CD4-positive, alpha-beta T cell treated with Interleukin-4 for 4 hours (primary cell): ENCODE data around the gene PI16.

ENCODE experiments used
- DNase-seq: peaks from one replicate; pipeline ENCODE4 v3.0.0-alpha.2; 2020

PI16 gene

DNA sequence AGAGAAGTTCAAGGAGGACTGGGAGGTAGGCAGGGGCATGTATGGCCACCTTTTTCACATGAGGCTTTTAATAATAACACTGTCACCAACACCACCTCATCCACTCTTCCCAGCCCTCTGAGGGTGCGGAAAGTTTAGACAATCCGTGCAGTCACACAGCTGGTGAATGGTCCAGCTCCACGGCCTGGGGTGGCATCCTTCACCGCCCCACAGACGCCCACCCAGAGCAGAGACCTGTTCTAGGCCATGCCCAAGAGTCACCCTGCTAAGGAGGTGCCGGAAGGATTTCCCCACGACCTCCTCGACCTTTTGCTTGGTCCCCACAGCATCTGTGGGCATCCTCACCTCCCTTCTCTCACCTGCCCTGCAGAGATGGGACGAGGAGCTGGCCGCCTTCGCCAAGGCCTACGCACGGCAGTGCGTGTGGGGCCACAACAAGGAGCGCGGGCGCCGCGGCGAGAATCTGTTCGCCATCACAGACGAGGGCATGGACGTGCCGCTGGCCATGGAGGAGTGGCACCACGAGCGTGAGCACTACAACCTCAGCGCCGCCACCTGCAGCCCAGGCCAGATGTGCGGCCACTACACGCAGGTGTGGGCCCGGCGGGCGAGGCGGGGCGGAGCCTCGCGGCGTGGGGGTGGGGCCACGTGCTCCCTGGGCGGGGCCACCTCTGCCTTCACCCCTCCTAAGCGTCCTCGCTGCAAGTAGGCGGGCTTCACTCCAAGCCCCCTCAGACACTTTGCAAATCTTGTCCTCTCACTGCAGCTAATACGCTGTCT is 4.4 kb downstream of the PI16 start:
- no peak for DNase-seq

DNA sequence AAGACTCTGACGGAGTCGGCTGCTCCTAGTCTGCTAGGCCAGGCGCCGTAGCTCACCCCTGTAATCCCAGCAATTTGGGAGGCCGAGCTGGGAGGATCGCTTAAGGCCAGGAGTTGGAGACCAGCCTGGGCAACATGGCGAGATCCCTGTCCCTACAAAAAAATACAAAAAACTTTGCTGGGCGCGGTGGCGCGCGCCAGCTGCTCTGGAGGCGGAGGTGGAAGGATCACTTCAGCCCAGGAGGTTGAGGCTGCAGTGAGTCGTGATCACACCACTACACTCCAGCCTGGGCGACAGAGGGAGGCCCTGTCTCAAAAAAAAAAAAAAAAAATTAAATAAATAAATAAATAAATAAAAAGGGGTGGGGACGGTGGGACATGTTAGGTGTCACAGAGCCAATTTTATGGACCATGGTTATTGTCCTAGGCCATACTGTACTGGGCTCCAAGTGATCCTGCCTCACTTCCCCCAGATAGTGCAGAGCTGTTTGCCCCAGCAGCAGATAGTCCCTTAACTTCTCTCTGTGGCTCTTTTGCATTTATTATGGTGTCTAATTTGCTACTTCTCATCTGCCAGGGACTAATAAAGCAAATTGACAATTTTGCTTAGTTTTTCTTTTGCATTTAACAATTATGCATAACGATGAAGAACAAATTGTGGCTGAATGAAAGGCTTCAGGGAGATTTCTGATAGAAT is 5.2 kb downstream of the PI16 start:
- DNase-seq, result no peak

- DNase-seq, result no peak
These were observed 7.2 kb downstream of the PI16 start for GRCh38 chr6:36961441-36962435.

DNA sequence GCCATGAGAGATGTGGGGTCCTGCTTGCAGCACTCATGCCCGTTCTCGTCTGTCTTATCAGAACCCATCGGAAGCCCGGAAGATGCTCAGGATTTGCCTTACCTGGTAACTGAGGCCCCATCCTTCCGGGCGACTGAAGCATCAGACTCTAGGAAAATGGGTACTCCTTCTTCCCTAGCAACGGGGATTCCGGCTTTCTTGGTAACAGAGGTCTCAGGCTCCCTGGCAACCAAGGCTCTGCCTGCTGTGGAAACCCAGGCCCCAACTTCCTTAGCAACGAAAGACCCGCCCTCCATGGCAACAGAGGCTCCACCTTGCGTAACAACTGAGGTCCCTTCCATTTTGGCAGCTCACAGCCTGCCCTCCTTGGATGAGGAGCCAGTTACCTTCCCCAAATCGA is 8.3 kb downstream of the PI16 start:
- peak; percentile 90 for DNase-seq

GRCh38 chr6:36963451-36964290 is 9.1 kb downstream of the PI16 start:
- DNase-seq, result peak; percentile 55

GRCh38 chr6:36964349-36964748 is 9.8 kb downstream of the PI16 start:
- DNase-seq, result no peak

DNA sequence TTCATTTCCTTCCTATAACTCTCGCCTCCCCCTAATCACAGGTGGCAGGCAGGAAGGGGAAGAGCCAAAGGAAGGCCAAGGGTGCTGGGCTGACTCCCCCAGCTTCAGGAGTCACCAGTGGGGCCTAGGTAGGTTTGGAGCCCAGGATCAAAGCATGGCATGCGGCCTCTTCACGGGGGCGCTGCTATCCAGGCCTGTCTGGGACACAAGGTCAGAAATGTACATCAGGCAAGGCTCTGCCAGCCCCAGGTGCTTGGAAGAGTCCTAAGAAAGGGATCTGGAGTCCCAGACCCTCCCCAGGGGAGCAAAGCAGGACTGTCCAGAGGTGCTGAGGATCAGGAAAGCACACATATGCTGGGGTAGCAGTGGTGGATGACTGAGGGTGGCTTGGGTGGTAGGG is 10.4 kb downstream of the PI16 start:
- no peak for DNase-seq

- DNase-seq, result no peak
These were observed 12.8 kb downstream of the PI16 start for GRCh38 chr6:36967301-36967700.

- DNase-seq, result no peak
These were observed 13.2 kb downstream of the PI16 start for GRCh38 chr6:36967757-36968156.

DNA sequence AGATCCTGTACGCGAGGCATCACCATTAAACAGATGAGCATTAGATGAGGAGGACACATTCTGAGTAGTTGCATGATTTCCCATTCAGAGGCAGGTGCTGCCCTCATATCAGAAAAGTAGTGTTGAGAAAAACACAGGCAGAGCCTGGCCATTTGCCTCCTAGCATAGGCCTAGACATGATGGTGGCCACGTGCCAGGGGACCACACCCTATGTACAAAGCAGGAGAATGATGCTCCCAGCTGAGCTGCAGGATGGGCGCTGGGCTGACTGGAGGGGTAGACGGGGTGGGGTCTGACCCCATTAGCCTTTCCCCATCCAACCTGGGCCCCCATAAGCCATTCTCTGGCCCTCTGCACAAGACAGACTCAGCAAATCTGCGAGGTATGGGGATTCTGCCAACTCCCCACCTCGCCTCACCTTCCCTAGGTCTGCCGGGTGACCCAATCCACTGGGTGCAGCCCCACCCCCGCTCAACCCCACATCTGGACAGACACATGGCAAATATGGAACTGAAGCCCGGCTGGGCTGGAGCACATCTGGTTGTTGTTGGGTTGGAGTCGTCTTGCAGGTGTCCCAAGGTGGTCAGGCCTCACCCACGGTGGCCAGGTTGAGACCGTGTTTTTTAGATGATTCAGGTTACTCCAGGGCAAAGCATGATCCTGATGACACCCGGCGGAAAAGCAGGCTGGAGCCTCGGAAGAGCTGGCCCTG is 13.9 kb downstream of the PI16 start:
- DNase-seq, result no peak

DNA sequence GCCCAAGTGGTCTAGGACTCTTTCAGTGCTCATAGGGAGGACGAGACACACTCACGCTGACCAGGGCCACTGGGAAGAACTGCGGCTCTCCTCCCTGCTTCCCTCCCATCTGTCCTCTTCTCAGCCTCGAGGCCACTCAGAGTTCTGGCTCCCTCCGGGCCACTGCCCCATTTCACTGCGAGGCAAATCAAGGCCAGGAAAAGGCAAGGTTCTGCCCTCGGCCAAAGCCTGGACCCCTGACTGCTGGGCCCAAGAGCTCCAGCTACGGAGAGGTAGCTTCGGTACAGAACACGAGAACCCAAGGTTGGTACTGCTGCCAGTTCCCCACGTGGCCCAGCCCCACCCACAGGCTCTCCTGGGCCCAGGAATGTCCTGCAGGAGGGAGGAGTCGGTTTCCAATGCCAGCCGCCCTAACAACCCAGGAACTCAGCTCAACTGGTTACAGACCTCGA is 14.7 kb downstream of the PI16 start:
- no peak for DNase-seq

- DNase-seq, result no peak
These were observed 15.7 kb downstream of the PI16 start for GRCh38 chr6:36969988-36970891.

DNA sequence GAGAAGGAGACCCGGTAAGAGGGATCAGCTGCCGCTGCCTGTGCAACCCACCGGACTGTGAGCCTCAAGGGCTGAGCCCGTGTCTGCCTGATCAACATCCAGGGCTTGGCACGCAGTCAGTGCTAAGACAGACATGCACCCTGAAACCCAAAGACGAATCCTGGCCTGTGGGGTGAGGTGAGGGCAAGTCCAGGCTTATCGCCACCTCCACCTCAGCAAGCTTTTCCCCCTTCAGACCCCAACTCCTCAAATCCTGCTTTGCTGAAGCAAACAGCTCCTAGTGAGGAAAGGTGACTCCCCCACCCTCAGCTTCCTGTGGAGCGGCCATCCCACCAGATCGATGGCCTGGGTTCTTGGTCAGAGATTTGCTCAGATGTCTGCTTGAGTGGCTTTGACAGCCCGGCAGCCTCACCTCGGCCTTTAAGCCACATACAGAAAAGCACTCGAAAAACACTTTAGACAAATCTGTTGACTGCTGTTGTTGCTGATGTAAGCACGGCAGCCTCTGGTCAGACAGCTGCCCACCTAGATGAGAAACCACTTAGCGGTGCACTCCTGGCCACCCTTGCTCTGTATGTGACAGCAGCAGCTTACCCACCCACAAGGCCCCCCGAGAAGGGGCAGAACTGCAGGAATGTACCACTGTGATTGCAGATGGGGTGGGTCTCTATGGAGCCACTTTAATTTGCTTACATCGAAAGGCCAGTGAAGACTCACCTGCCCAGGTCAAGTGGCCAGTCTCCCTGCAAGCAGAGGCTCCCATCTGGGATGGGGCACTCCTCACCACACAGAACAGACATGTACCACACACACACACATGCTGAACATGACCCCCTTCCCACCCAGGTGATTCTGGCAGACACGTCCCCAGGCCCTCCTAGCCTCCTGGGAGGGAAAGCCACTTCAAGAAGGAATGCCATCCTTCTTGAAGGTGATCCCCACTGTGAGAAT is 16.6 kb downstream of the PI16 start:
- DNase-seq, result no peak

DNA sequence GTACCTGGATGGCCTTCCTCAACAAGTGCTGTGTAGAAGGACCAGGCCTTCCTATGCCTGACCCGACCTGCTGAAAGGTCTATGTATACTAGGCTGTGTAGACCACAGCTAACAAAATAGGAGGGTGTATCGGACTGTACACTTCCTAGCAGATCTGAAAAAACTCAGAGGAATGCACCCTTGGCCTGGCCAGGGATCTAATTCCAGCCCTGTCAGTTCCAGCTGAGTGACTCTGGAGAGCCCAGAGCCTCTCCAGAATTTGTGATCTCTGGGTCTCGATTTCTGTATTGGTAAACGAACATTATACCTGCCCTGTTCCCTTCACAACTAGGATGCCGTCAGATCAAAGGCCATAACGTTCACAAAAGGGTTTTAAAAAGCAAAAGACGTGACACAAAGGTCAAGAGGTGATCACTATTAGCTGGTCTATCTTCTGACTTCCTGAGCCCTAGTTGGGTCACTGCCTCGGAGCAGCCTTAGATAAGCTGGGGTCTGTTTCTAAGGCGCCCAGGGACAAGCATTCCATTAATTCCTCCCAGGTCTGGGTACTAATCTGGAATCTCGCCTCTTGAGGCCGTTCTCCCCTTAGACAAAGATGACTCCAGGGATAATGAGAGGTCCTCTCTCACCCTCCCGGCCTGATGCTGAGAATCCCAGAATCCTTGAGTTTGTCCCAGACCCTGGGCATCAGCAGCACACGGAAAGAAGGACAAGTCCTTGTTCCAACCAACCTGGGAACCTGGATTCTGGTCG is 17.6 kb downstream of the PI16 start:
- DNase-seq, result no peak

DNA sequence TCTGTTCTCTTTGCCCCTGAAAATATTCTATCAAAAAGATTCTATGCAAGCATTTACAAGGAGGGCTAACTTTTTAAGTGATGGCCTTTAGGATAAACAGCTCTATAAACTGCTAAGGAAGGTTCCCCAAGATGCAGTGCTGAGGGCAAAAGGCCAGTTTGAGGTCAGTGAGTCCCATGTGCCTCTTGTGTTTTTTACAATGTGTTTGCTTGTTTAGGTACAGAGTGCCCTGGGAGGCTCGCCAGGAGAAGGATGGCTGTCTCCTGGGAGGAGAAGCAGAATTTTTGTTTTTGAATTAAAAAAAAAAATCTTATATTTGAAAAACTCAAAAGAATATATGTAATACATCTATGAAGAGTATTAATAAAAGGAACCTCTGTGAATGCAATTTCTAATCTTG is 18.7 kb downstream of the PI16 start:
- no peak for DNase-seq

DNA sequence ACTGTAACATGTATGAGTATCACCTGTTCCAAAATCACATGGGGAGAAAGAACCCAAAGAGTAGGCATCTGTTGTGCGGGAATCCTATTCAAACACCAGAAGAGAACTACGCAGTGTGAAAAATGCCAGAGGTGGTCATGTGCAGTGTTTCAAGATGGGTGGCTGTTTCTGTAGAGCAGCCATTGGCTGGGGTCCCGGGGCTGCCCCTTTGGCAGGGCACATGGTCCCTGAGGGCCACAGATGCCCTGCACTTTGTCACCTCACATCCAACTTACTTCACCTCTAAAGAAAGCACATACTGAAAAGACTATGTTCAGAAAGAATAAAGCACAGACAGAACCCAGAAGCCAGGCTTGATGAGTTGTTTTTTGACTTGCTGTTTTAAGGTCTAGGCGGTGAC is 19.1 kb downstream of the PI16 start:
- DNase-seq, result no peak

DNA sequence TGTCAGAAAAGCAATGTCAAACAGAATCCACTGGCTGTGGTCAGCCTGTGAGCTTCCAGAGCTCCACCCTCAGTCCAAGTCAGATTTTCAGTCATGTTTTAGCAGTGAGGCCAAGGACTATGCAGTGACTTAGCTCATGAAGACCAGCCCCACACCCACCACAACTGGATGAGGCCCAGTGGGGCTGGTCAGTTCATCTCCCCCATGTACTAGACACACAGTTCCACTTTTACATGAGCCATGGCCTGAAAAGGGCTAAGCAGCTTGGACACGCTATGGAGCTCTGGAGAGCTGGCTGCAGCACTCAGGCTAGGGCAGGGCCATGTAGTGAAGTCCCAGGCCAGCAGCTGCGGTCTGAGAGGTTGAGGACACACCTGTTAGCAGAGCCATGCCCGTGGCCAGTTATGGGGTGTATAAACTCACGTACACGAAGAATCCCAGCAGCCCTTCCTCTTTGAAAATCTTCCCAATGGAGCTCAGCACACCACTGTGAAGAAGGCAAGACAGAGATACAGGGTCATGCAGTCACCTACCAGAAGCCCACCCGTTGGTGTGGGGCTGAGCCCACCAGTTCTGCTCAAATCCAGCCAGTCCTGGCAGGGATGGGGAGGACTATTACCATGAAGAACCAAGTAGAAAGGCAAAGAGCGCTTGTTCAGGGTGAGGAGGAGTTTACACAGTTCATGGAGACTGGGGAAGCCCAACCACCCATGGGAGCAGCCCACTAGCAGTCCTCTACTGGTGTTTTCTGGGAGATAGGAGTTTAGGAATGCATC is 20.9 kb downstream of the PI16 start:
- no peak for DNase-seq

- DNase-seq, result no peak
These were observed 21.4 kb downstream of the PI16 start for GRCh38 chr6:36976007-36976264.
